Fibroblast of lung (primary cell): ENCODE results near the gene C10orf62.

ENCODE experiments used
- CTCF ChIP-seq, 2 donors: IDR thresholded peaks in 1 of 2; conservative IDR thresholded peaks in 1 of 2; 1 replicate in 1 of 2; 2 replicates in 1 of 2; pipeline ENCODE4 v1.5.1; 2011 to 2012; ENCODE audit warnings: low read length in 2 of 2, control low read depth in 1 of 2, inconsistent platforms in 1 of 2, low read depth in 1 of 2, mild to moderate bottlenecking in 1 of 2
- EZH2 ChIP-seq: IDR thresholded peaks from 2 replicates; pipeline ENCODE4 v1.5.1; 2012; ENCODE audit warnings: low read length, control low read depth, mild to moderate bottlenecking; ENCODE audit errors: missing control alignments

- TF ChIP-seq CTCF (conservative IDR thresholded peaks at IDR 0.05 in 1 of 2, IDR thresholded peaks at IDR 0.05 in 1 of 2; ENCODE audit: low read depth in 1 of 2, low read length in 2 of 2) (no peak), EZH2 (no peak)
Observed at GRCh38 chr10:97570789-97571471, 18.6 kb upstream of the C10orf62 start.
